K562 (cell line): ENCODE data around the gene CCDC102B.

Experiments
- FOXM1 ChIP-seq, 2 experiments: fragments of 450-650 bp in 1 of 2; sonication (generic) in 1 of 2; formaldehyde crosslinking in 1 of 2; IDR thresholded peaks; 2 replicates each; pipeline versions ENCODE4 v1.6.1 to v1.9.0; 2017 to 2022; ENCODE audit warnings: low read depth in 2 of 2, mild to moderate bottlenecking in 2 of 2, missing genetic modification reagents in 1 of 2, moderate library complexity in 1 of 2
- HDGF ChIP-seq: fragments of 450-650 bp; IDR thresholded peaks from 2 replicates; pipeline ENCODE4 v1.6.1; 2016
- POLR2A ChIP-seq: fragments of 450-650 bp; conservative IDR thresholded peaks from 2 replicates; pipeline ENCODE4 v1.6.1; 2016
- RBM39 ChIP-seq: fragments of 200-400 bp; formaldehyde crosslinking; optimal IDR thresholded peaks from 2 replicates; pipeline ENCODE3; 2018; ENCODE audit warnings: low read depth, low read length
- SP1 ChIP-seq: sonication (generic); formaldehyde crosslinking; IDR thresholded peaks from 2 replicates; pipeline ENCODE4 v1.8.1; 2022; ENCODE audit warnings: mild to moderate bottlenecking, missing genetic modification reagents
- TF ChIP-seq, protein P1 (sequence below), 2 experiments: fragments of 200-800 bp in 1 of 2; sonication (Bioruptor generic) in 1 of 2; sonication (generic) in 1 of 2; formaldehyde crosslinking in 1 of 2; IDR thresholded peaks in 1 of 2; conservative IDR thresholded peaks in 1 of 2; 2 replicates each; pipeline versions ENCODE4 v1.5.0 to v1.6.1; 2016 to 2020; ENCODE audit warnings: missing compliant biosample characterization in 1 of 2, missing genetic modification characterization in 1 of 2, missing genetic modification reagents in 1 of 2
- TF ChIP-seq, protein P2 (sequence below): fragments of 250-450 bp; sonication (Bioruptor Pico); IDR thresholded peaks from 2 replicates; pipeline ENCODE4 v1.8.0; 2021; ENCODE audit warnings: borderline replicate concordance, mild to moderate bottlenecking, moderate library complexity; ENCODE audit not compliant: poor library complexity, severe bottlenecking

DNA sequence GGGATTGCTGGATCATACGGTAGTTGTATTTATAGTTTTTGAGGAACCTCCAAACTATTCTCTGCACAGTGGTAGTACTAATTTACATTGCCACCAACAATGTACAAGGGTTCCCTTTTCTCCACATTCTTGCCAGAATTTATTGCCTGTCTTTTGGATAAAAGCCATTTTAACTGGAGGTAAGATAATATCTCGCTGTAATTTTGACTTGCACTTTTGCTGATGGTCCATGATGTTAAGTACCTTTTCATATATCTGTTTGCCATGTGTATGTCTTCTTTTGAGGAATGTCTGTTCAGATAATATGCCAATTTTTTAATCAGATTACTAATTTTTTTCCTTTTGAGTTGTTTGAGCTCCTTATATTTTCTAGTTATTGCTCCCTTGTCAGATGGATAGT lies 158.8 kb downstream of the CCDC102B start:
- TF ChIP-seq FOXM1 (IDR thresholded peaks at IDR 0.05; ENCODE audit: low read depth) = no peak
- TF ChIP-seq FOXM1 (CRISPR knock-in tag; IDR thresholded peaks at IDR 0.05; ENCODE audit: low read depth) = no peak
- TF ChIP-seq HDGF = no peak
- TF ChIP-seq, protein P1, sequence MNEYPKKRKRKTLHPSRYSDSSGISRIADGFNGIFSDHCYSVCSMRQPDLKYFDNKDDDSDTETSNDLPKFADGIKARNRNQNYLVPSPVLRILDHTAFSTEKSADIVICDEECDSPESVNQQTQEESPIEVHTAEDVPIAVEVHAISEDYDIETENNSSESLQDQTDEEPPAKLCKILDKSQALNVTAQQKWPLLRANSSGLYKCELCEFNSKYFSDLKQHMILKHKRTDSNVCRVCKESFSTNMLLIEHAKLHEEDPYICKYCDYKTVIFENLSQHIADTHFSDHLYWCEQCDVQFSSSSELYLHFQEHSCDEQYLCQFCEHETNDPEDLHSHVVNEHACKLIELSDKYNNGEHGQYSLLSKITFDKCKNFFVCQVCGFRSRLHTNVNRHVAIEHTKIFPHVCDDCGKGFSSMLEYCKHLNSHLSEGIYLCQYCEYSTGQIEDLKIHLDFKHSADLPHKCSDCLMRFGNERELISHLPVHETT (CRISPR knock-in tag; conservative IDR thresholded peaks at IDR 0.05 in 1 of 2, IDR thresholded peaks at IDR 0.05 in 1 of 2) = no peak
- TF ChIP-seq SP1 = no peak
- TF ChIP-seq RBM39 = no peak
- TF ChIP-seq, protein P2, sequence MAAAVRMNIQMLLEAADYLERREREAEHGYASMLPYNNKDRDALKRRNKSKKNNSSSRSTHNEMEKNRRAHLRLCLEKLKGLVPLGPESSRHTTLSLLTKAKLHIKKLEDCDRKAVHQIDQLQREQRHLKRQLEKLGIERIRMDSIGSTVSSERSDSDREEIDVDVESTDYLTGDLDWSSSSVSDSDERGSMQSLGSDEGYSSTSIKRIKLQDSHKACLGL (CRISPR knock-in tag) = no peak
- no peak for TF ChIP-seq POLR2A
